ENCODE data around the gene GRK5.

The GRK5 gene

DNA sequence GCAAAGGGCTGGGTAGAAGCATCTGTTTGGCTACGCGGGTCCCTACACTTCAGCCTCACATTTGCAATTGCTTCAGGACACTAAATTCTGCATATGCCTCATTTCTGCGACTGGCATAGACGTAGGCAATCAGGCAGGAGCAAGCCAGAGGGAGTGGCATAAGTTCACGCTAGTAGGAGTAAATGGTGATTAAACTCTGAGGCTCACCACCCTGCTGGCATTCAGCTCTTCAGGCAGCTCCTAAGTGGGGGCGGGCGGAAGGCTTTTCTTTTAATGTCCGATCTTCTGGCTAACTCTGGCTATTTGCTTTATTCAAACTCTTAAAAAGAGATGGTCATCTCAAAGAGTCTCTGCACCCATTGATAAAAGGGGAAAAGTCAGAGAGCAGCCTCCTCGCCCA, 289.9 kb downstream of the GRK5 start:
- Histone ChIP-seq H3K36me3 (no peaks in the 10 kb centered on the region), H3K9me3 (no peaks in the 10 kb centered on the region), H3K4me3 (ENCODE audit: low read depth, low read length) (no peak overlapping the region), H3K27me3 (no peaks in the 10 kb centered on the region), H3K4me1 (no peaks in the 10 kb centered on the region)
- TF ChIP-seq, protein P1, sequence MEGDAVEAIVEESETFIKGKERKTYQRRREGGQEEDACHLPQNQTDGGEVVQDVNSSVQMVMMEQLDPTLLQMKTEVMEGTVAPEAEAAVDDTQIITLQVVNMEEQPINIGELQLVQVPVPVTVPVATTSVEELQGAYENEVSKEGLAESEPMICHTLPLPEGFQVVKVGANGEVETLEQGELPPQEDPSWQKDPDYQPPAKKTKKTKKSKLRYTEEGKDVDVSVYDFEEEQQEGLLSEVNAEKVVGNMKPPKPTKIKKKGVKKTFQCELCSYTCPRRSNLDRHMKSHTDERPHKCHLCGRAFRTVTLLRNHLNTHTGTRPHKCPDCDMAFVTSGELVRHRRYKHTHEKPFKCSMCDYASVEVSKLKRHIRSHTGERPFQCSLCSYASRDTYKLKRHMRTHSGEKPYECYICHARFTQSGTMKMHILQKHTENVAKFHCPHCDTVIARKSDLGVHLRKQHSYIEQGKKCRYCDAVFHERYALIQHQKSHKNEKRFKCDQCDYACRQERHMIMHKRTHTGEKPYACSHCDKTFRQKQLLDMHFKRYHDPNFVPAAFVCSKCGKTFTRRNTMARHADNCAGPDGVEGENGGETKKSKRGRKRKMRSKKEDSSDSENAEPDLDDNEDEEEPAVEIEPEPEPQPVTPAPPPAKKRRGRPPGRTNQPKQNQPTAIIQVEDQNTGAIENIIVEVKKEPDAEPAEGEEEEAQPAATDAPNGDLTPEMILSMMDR (IDR thresholded peaks at IDR 0.05; ENCODE audit: low read depth, low read length): no peak
- DNase-seq: no peak

DNA sequence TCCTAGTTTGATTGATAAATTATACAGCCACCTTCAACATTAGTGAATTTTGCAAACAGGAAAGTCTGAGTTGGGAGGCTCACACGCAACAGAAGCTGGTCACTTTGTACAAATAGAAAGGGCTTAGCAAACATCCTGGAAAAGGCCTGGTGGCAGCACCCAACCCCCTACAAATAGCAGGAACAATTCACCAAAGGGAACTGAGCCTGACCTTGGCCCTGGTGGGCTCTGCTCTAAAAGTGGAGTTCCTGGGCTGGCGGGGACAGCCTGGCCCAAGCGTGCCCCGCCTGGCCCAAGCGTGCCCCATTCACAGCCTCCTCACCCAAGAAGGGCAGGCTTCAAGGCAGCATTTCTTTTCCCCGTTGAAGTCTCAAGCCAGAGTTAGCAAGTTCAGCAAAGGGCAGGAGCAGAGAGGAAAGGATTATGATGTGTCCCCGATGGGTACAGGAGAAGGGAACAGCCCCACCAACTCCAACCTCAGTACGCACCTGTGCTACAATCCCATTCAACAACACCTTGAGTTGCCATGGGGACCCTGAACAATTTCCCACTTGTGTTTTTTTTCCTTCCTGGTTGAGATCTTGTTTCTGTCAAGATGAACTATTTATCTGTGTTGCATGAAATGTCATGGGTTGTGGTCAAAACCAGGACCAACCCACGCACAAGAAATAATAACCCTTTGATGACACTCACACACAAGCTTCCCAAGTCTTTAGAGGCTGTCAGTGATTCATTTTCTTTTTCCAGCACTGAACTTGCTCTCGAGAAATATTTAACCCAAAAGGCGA, 291.7 kb downstream of the GRK5 start:
- Histone ChIP-seq H3K4me3 (ENCODE audit: low read depth, low read length) (no peak overlapping the region), H3K4me1 (no peaks in the 10 kb centered on the region), H3K9me3 (no peaks in the 10 kb centered on the region), H3K36me3 (no peaks in the 10 kb centered on the region), H3K27me3 (no peaks in the 10 kb centered on the region)
- DNase-seq: no peak
- TF ChIP-seq, protein P1 (IDR thresholded peaks at IDR 0.05; ENCODE audit: low read depth, low read length): no peak

DNA sequence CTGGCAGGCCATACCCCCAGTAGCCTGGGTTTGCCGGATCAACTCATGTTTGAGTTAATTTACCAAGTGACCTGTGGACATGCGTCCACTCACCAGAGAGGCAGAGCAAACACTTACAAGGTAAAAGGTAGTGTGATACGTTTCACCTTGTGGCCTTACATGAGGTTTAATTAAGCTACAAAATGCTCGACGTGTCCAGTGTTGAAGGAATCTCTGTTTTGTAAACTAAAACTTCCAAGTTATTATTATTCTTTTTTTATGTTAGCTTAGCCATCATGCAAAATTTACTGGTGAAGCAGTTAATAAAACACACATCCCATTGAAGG, 292.3 kb downstream of the GRK5 start:
- TF ChIP-seq, protein P1 (IDR thresholded peaks at IDR 0.05; ENCODE audit: low read depth, low read length): no peak

DNA sequence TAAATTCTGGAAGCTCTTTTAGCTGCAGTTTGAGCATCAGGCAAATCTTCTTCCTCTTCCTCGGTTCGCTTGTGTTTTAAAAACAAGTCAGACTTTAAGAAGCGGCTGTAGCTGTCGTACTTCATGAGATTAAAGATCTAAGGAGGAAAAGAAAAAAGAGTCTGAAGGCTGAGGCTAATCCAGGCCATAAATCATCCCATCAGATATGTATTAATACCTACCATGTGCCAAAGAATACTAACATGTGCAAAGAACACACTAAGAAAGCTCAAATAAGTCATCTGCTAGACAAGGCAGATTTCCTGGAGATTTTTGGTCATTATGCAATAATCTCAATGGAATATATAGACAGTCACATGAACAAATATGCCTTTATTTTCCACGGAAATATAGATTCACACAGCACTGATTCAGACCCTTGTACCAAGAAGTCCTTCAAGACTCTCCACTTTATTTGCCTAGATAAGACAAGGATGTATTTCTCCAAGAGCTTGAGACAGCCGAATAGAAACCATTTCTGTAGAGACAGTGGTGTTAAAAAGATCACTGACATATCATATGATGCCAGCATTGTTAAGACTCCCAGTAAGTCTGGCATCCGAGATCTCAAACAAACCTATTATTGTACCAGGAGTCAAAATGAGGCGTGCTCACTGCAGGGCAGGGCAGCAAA, 292.9 kb downstream of the GRK5 start:
- no peak for DNase-seq
- no peak overlapping the region for H3K4me3 ChIP-seq (ENCODE audit: low read depth, low read length)
- no peaks in the 10 kb centered on the region for H3K4me1 ChIP-seq
- TF ChIP-seq, protein P1 (IDR thresholded peaks at IDR 0.05; ENCODE audit: low read depth, low read length): no peak
- no peaks in the 10 kb centered on the region for H3K27me3 ChIP-seq
- H3K36me3 ChIP-seq: no peaks in the 10 kb centered on the region
- H3K9me3 ChIP-seq: no peaks in the 10 kb centered on the region

More for the DNA sequence above, 292.3 kb downstream of the GRK5 start:
- Histone ChIP-seq H3K4me3 (ENCODE audit: low read depth, low read length) (no peak overlapping the region), H3K4me1 (no peaks in the 10 kb centered on the region), H3K27me3 (no peaks in the 10 kb centered on the region), H3K9me3 (no peaks in the 10 kb centered on the region), H3K36me3 (no peaks in the 10 kb centered on the region)
- no peak for DNase-seq

DNA sequence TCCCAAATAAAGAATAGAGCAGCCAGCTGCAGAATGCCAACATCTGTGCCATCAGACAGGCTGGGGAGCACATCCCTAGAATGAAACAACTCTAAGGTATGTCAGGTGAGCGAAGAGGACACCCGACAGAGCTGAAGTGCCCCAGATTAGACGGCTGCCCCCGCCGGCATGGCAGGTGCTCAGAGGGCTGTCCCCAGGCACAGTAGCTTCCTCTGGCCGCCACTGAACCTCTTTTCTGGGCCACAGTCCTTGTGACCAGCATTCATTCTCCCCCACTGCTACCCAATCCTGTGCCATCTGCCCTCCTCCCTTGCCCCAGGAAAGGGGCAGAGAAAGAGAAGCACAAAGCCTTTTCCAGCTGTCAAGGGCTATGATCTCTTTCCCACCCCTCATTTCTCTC, 293.4 kb downstream of the GRK5 start:
- H3K27me3 ChIP-seq: no peaks in the 10 kb centered on the region
- TF ChIP-seq, protein P1 (IDR thresholded peaks at IDR 0.05; ENCODE audit: low read depth, low read length): no peak
- no peaks in the 10 kb centered on the region for H3K4me1 ChIP-seq
- no peaks in the 10 kb centered on the region for H3K9me3 ChIP-seq
- no peaks in the 10 kb centered on the region for H3K36me3 ChIP-seq
- no peak for DNase-seq
- H3K4me3 ChIP-seq (ENCODE audit: low read depth, low read length): no peak overlapping the region

DNA sequence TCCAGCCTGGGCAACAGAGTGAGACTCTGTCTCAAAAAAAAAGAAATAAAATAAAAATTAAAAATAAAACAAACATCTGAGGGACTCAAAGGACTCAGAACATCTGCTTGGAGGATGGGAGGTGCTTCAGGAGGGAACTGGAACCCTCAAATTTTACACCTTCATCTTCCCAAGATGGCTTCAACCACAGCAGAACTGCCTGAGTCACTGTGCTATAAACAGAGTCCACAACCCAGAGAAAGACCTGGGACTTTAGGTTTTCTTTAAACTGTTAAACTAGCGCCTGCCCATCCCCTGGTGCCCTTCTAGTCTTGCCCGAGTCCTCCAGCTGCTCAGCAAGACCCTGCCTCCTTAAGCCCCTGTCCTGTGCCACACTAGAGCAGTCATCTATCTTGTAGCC, 294.3 kb downstream of the GRK5 start:
- Histone ChIP-seq H3K4me1 (no peaks in the 10 kb centered on the region), H3K27me3 (no peaks in the 10 kb centered on the region), H3K4me3 (ENCODE audit: low read depth, low read length) (no peak overlapping the region), H3K36me3 (no peaks in the 10 kb centered on the region), H3K9me3 (no peaks in the 10 kb centered on the region)
- TF ChIP-seq, protein P1 (IDR thresholded peaks at IDR 0.05; ENCODE audit: low read depth, low read length): no peak
- no peak for DNase-seq
